SK-N-SH (cell line): ENCODE data around the gene C2CD3. TPM values are rescaled to one million over a fixed set of nuclear protein-coding genes. Genes with fewer than 3 reads are reported as not detected.

Experiments used
- CTCF ChIA-PET: fragments of 300-600, 350-600 bp; formaldehyde crosslinking; extraction: SDS; loops from one replicate; lab custom pipeline; 2021; lab: Yijun Ruan, JAX
- POLR2A ChIA-PET: fragments of 350-600 bp; sonication (Branson Sonifier 250); formaldehyde crosslinking; extraction: SDS; loops from one replicate; lab custom pipeline; 2020; ENCODE audit warnings: antibody characterized with exemption, inconsistent platforms; lab: Yijun Ruan, JAX
- DNase-seq: peaks from one replicate; pipeline ENCODE4 v3.0.0; 2012
- H2AFZ ChIP-seq: fragments of 200-600 bp; sonication (generic); 2 replicates; pipeline ENCODE4 v1.8.1; 2016; ENCODE audit warnings: antibody characterized with exemption, mild to moderate bottlenecking, low read depth
- H3F3A ChIP-seq: fragments of 200-600 bp; sonication (generic); replicated peaks from 2 replicates; pipeline ENCODE3; 2016; ENCODE audit warnings: antibody characterized with exemption, mild to moderate bottlenecking; ENCODE audit not compliant: insufficient read depth
- H3K27ac ChIP-seq, 2 experiments: fragments of 200-500 bp in 1 of 2; fragments of 200-600 bp in 1 of 2; sonication (Bioruptor generic) in 1 of 2; sonication (generic), shearing (Covaris generic) in 1 of 2; 2 replicates each; pipeline versions ENCODE4 v1.5.1 to v1.6.1; 2014 to 2016; ENCODE audit warnings: low read depth in 2 of 2, inconsistent platforms in 1 of 2, low read length in 1 of 2, mild to moderate bottlenecking in 1 of 2, mixed read lengths in 1 of 2
- H3K27me3 ChIP-seq: fragments of 200-600 bp; sonication (generic), shearing (Covaris generic); 2 replicates; pipeline ENCODE4 v1.6.1; 2016; ENCODE audit warnings: mixed run types; ENCODE audit not compliant: insufficient read depth
- H3K36me3 ChIP-seq, 2 experiments: fragments of 200-500 bp in 1 of 2; fragments of 200-600 bp in 1 of 2; sonication (Bioruptor generic) in 1 of 2; sonication (generic) in 1 of 2; replicated peaks in 1 of 2; 2 replicates each; pipeline versions ENCODE3 to v1.5.1; 2014 to 2016; ENCODE audit warnings: low read length in 1 of 2, mild to moderate bottlenecking in 1 of 2; ENCODE audit not compliant: insufficient read depth in 2 of 2, control insufficient read depth in 1 of 2
- H3K4me1 ChIP-seq, 2 experiments: fragments of 200-500 bp in 1 of 2; fragments of 200-600 bp in 1 of 2; sonication (Bioruptor generic) in 1 of 2; sonication (generic), shearing (Covaris generic) in 1 of 2; 2 replicates each; pipeline versions ENCODE4 v1.5.1 to v1.6.1; 2014 to 2016; ENCODE audit warnings: low read depth in 1 of 2, low read length in 1 of 2, mixed run types in 1 of 2; ENCODE audit not compliant: insufficient read depth in 2 of 2, control insufficient read depth in 1 of 2
- H3K4me2 ChIP-seq: fragments of 200-600 bp; sonication (generic), shearing (Covaris generic); 2 replicates; pipeline ENCODE4 v1.6.1; 2017; ENCODE audit warnings: mixed run types
- H3K4me3 ChIP-seq, 2 experiments: fragments of 200-500 bp in 1 of 2; fragments of 200-600 bp in 1 of 2; sonication (Bioruptor generic) in 1 of 2; sonication (generic), shearing (Covaris generic) in 1 of 2; 2 replicates each; pipeline versions ENCODE4 v1.5.1 to v1.8.1; 2014 to 2016; ENCODE audit warnings: low read depth in 2 of 2, inconsistent platforms in 1 of 2, low read length in 1 of 2, mild to moderate bottlenecking in 1 of 2, mixed read lengths in 1 of 2, moderate library complexity in 1 of 2
- H3K79me2 ChIP-seq: fragments of 200-600 bp; sonication (generic); 2 replicates; pipeline ENCODE4 v1.8.1; 2017; ENCODE audit warnings: mild to moderate bottlenecking; ENCODE audit not compliant: insufficient read depth
- H3K9ac ChIP-seq: fragments of 200-600 bp; sonication (generic); 2 replicates; pipeline ENCODE4 v1.6.1; 2017; ENCODE audit warnings: mixed run types
- H3K9me2 ChIP-seq: fragments of 200-600 bp; sonication (generic); 2 replicates; pipeline ENCODE4 v1.6.1; 2017; ENCODE audit warnings: mixed run types
- H3K9me3 ChIP-seq: fragments of 200-600 bp; sonication (generic); 2 replicates; pipeline ENCODE4 v1.6.1; 2017; ENCODE audit warnings: mixed run types, mild to moderate bottlenecking, moderate library complexity
- H4K20me1 ChIP-seq: fragments of 200-600 bp; sonication (generic); 2 replicates; pipeline ENCODE4 v1.6.1; 2017; ENCODE audit warnings: mild to moderate bottlenecking, mixed run types; ENCODE audit not compliant: insufficient read depth
- CHD2 ChIP-seq: fragments of 150-350 bp; IDR thresholded peaks from 2 replicates; pipeline ENCODE4 v1.6.1; 2018; ENCODE audit warnings: low read length; ENCODE audit not compliant: partially characterized antibody
- EP300 ChIP-seq, 2 experiments: IDR thresholded peaks; 2 replicates each; pipeline versions ENCODE4 v1.4.0 to v1.6.1; 2012; ENCODE audit warnings: borderline replicate concordance in 1 of 2, low read depth in 1 of 2, low read length in 1 of 2
- GABPA ChIP-seq: IDR thresholded peaks from 2 replicates; pipeline ENCODE4 v1.4.0; 2012; ENCODE audit warnings: low read depth, mild to moderate bottlenecking
- GATA2 ChIP-seq: sonication (generic); formaldehyde crosslinking; IDR thresholded peaks from 2 replicates; pipeline ENCODE4 v1.5.0; 2020; ENCODE audit warnings: mild to moderate bottlenecking, missing genetic modification reagents
- MXI1 ChIP-seq: IDR thresholded peaks from 2 replicates; pipeline ENCODE4 v1.6.1; 2012; ENCODE audit warnings: mild to moderate bottlenecking, low read depth, low read length, improper control_type of control experiment
- PBX3 ChIP-seq: IDR thresholded peaks from 2 replicates; pipeline ENCODE4; 2012
- RFX5 ChIP-seq: IDR thresholded peaks from 2 replicates; pipeline ENCODE4 v1.6.1; 2012; ENCODE audit warnings: mild to moderate bottlenecking, improper control_type of control experiment, low read length
- SMC3 ChIP-seq: IDR thresholded peaks from 2 replicates; pipeline ENCODE4 v1.6.1; 2012; ENCODE audit warnings: low read depth, low read length, improper control_type of control experiment
- TCF12 ChIP-seq: IDR thresholded peaks from 2 replicates; pipeline ENCODE4 v1.4.0; 2012
- WGBS: methylation state at CpG from one replicate; pipeline ENCODE4 v1.1.6; 2017; ENCODE audit warnings: low lambda C conversion rate; 5-methylcytosine and 5-hydroxymethylcytosine counted together
- polyA plus RNA-seq, 3 experiments: library from polyadenylated mRNA; depleted of rRNA; stranded (reverse); fragments of >200 nt; gene quantifications; 2 replicates each; pipeline ENCODE4 v1.2.3, GENCODE V29; 2012
- TF ChIP-seq, protein P1 (sequence below): fragments of 200-600 bp; sonication (generic); IDR thresholded peaks from 2 replicates; pipeline ENCODE4 v1.6.1; 2017; ENCODE audit warnings: antibody characterized with exemption, mild to moderate bottlenecking, moderate library complexity
- TF ChIP-seq, protein P2 (sequence below): IDR thresholded peaks from 2 replicates; pipeline ENCODE4 v1.4.0; 2012; ENCODE audit warnings: low read depth, borderline replicate concordance
- TF ChIP-seq, protein P3 (sequence below): fragments of 150-350 bp; IDR thresholded peaks from 2 replicates; pipeline ENCODE4 v1.6.1; 2017; ENCODE audit warnings: antibody characterized with exemption, low read length, low read depth, borderline replicate concordance

The C2CD3 gene
- polyA plus RNA-seq, 1 of the 3 experiments (the other 2 are of a cell fraction) = 7.0 TPM

- no peaks in the 10 kb centered on the region for H3K9me2 ChIP-seq
- no peak for DNase-seq
- POLR2A ChIA-PET = no interaction called here
- H3K9ac ChIP-seq = no peak overlapping the region
- H3K36me3 ChIP-seq = peaks cover 0 to 12% of the 10 kb centered on the region in 2 experiments
- no peaks in the 10 kb centered on the region for H3K27me3 ChIP-seq
- no peak overlapping the region for H3K4me2 ChIP-seq
- H4K20me1 ChIP-seq = no peaks in the 10 kb centered on the region
- H3K79me2 ChIP-seq = no peaks in the 10 kb centered on the region
- no peak overlapping the region for H3K27ac ChIP-seq
- H3F3A ChIP-seq = no peaks in the 10 kb centered on the region
- H3K9me3 ChIP-seq = no peaks in the 10 kb centered on the region
- H3K4me1 ChIP-seq = no peaks in the 10 kb centered on the region
- TF ChIP-seq MXI1 (no peak), EP300 (IDR thresholded peaks at IDR 0.05; ENCODE audit: borderline replicate concordance in 1 of 2, low read depth in 1 of 2, low read length in 1 of 2) (no peak), PBX3 (no peak), CHD2 (no peak), GABPA (no peak), SMC3 (no peak), RFX5 (no peak), GATA2 (no peak), TCF12 (no peak)
- TF ChIP-seq, protein P1, sequence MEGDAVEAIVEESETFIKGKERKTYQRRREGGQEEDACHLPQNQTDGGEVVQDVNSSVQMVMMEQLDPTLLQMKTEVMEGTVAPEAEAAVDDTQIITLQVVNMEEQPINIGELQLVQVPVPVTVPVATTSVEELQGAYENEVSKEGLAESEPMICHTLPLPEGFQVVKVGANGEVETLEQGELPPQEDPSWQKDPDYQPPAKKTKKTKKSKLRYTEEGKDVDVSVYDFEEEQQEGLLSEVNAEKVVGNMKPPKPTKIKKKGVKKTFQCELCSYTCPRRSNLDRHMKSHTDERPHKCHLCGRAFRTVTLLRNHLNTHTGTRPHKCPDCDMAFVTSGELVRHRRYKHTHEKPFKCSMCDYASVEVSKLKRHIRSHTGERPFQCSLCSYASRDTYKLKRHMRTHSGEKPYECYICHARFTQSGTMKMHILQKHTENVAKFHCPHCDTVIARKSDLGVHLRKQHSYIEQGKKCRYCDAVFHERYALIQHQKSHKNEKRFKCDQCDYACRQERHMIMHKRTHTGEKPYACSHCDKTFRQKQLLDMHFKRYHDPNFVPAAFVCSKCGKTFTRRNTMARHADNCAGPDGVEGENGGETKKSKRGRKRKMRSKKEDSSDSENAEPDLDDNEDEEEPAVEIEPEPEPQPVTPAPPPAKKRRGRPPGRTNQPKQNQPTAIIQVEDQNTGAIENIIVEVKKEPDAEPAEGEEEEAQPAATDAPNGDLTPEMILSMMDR = no peak
- TF ChIP-seq, protein P2, sequence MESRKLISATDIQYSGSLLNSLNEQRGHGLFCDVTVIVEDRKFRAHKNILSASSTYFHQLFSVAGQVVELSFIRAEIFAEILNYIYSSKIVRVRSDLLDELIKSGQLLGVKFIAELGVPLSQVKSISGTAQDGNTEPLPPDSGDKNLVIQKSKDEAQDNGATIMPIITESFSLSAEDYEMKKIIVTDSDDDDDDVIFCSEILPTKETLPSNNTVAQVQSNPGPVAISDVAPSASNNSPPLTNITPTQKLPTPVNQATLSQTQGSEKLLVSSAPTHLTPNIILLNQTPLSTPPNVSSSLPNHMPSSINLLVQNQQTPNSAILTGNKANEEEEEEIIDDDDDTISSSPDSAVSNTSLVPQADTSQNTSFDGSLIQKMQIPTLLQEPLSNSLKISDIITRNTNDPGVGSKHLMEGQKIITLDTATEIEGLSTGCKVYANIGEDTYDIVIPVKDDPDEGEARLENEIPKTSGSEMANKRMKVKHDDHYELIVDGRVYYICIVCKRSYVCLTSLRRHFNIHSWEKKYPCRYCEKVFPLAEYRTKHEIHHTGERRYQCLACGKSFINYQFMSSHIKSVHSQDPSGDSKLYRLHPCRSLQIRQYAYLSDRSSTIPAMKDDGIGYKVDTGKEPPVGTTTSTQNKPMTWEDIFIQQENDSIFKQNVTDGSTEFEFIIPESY = no peak
- TF ChIP-seq, protein P3, sequence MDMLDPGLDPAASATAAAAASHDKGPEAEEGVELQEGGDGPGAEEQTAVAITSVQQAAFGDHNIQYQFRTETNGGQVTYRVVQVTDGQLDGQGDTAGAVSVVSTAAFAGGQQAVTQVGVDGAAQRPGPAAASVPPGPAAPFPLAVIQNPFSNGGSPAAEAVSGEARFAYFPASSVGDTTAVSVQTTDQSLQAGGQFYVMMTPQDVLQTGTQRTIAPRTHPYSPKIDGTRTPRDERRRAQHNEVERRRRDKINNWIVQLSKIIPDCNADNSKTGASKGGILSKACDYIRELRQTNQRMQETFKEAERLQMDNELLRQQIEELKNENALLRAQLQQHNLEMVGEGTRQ = no peak
- TF ChIP-seq, all 33 proteins: peak for 0
- 88% methylated on average over 6 of the region's 6 CpGs for WGBS
- H3K4me3 ChIP-seq = no peak overlapping the region
- no peak overlapping the region for H2AFZ ChIP-seq
- CTCF ChIA-PET = no interaction called here
These were observed 166.6 kb downstream of the C2CD3 start for GRCh38 chr11:74004046-74004695.
